Measurements from ENCODE around the gene DHRS9.

GRCh38 chr2:169077674-169078240 lies 8.4 kb downstream of the DHRS9 start:
- TF ChIP-seq CTCF (IDR thresholded peaks at IDR 0.05) (no peak), POLR2A (IDR thresholded peaks at IDR 0.05) (no peak)

Data from uterus (tissue), 2 donors.